T-cell (primary cell): ENCODE results near the gene ADGRB2. TPM values are rescaled to one million over a fixed set of nuclear protein-coding genes. Genes with fewer than 3 reads are reported as not detected.

Source experiments
- ATAC-seq, 4 experiments: fragments of 200-7000 bp in 3 of 4; fragments of 150-1000 bp in 1 of 4; cut with Tn5 transposase; replicated peaks in 1 of 4; 1 replicate in 3 of 4; 2 replicates in 1 of 4; pipeline ENCODE4 v1.10.0; 2021; ENCODE audit warnings: moderate library complexity in 3 of 4, mild to moderate bottlenecking in 2 of 4, moderate number of reproducible peaks in 1 of 4
- CTCF ChIA-PET, 2 donors: fragments of 300-600 bp; sonication (Branson Sonifier 250); formaldehyde crosslinking; loops; one replicate each; lab custom pipeline; 2022; ENCODE audit warnings: antibody characterized with exemption in 2 of 2; lab: Charles Lee
- POLR2A ChIA-PET, 2 donors: fragments of 300-600 bp; sonication (Branson Sonifier 250); formaldehyde crosslinking; loops; one replicate each; lab custom pipeline; 2022; ENCODE audit warnings: antibody characterized with exemption in 2 of 2; lab: Charles Lee
- DNase-seq, 35 experiments: peaks; one replicate each; pipeline versions ENCODE4 v3.0.0 to v3.0.0-alpha.2; 2013 to 2023
- H3K27ac ChIP-seq: one replicate; pipeline ENCODE4 v1.5.1; 2013; ENCODE audit warnings: low read length
- H3K27me3 ChIP-seq, 2 experiments: replicated peaks in 1 of 2; 1 replicate in 1 of 2; 2 replicates in 1 of 2; pipeline versions ENCODE4 v1.6.1 to v1.7.0; 2013; ENCODE audit warnings: low read length in 1 of 2, mixed read lengths in 1 of 2; ENCODE audit not compliant: control insufficient read depth in 2 of 2, insufficient read depth in 2 of 2; ENCODE audit errors: extremely low read depth in 1 of 2
- H3K36me3 ChIP-seq, 2 donors: 1 replicate in 1 of 2; 2 replicates in 1 of 2; pipeline versions ENCODE4 v1.6.1 to v1.7.0; 2013; ENCODE audit warnings: low read length in 1 of 2; ENCODE audit not compliant: control insufficient read depth in 2 of 2, insufficient read depth in 1 of 2; ENCODE audit errors: extremely low read depth in 1 of 2
- H3K4me1 ChIP-seq, 2 experiments: 1 replicate in 1 of 2; 2 replicates in 1 of 2; pipeline versions ENCODE4 v1.6.1 to v1.7.0; 2013; ENCODE audit warnings: low read length in 2 of 2, mixed read lengths in 1 of 2; ENCODE audit not compliant: insufficient read depth in 2 of 2, control insufficient read depth in 1 of 2; ENCODE audit errors: extremely low read depth in 1 of 2
- H3K4me3 ChIP-seq, 2 donors: 1 replicate in 1 of 2; 2 replicates in 1 of 2; pipeline versions ENCODE4 v1.5.1 to v1.7.0; 2013; ENCODE audit warnings: mild to moderate bottlenecking in 2 of 2, low read length in 1 of 2, moderate library complexity in 1 of 2; ENCODE audit not compliant: control insufficient read depth in 1 of 2; ENCODE audit errors: extremely low read depth in 1 of 2
- H3K9me3 ChIP-seq: 2 replicates; pipeline ENCODE4 v1.7.0; 2013
- H3K27ac Mint-ChIP-seq, 2 donors: one replicate each; pipeline ENCODE4 v1.8.0; 2020 to 2021; ENCODE audit warnings: mild to moderate bottlenecking in 2 of 2, mixed read lengths in 2 of 2
- H3K27me3 Mint-ChIP-seq, 2 donors: one replicate each; pipeline ENCODE4 v1.8.0; 2021 to 2022; ENCODE audit warnings: mixed read lengths in 2 of 2
- H3K36me3 Mint-ChIP-seq: one replicate; pipeline ENCODE4 v1.8.0; 2021; ENCODE audit warnings: mixed read lengths
- H3K4me1 Mint-ChIP-seq, 3 donors: one replicate each; pipeline ENCODE4 v1.8.0; 2020 to 2022; ENCODE audit warnings: mixed read lengths in 3 of 3, mild to moderate bottlenecking in 1 of 3
- H3K4me3 Mint-ChIP-seq, 3 donors: one replicate each; pipeline ENCODE4 v1.8.0; 2020 to 2022; ENCODE audit warnings: mild to moderate bottlenecking in 3 of 3, mixed read lengths in 3 of 3, moderate library complexity in 3 of 3
- H3K9me3 Mint-ChIP-seq, 3 donors: one replicate each; pipeline ENCODE4 v1.8.0; 2020 to 2022; ENCODE audit warnings: mixed read lengths in 3 of 3
- WGBS: methylation state at CpG from one replicate; pipeline ENCODE4 v1.1.5; 2013; ENCODE audit warnings: missing lambda C conversion rate; ENCODE audit not compliant: insufficient coverage; 5-methylcytosine and 5-hydroxymethylcytosine counted together
- total RNA-seq, 35 experiments: library from RNA in 6 of 35; stranded (reverse) in 6 of 35; fragments of 120-200 nt in 1 of 35; gene quantifications; one replicate each; pipeline versions ENCODE4 v1.2.1 to v1.2.4 and lab custom pipeline; 2013 to 2026

Gene ADGRB2
- total RNA-seq, 5 donors from 2014 or later (not counting 1 experiment from before 2014, with no cell fraction given): 0.65 to 3.4 (median 0.98) TPM

GRCh38 chr1:31763671-31764311 is 349 bp downstream of the ADGRB2 start:
- Mint-ChIP-seq H3K9me3 (no peaks in the 10 kb centered on the region), H3K4me1 (peaks cover 6 to 41% (median 25%) of the 10 kb centered on the region in 3 donors), H3K4me3 (peak overlapping the region; percentile 64 to 86 (median 76)), H3K27me3 (peaks cover 0 to 5% of the 10 kb centered on the region in 2 donors), H3K36me3 (no peaks in the 10 kb centered on the region), H3K27ac (no peak overlapping the region)
- Histone ChIP-seq H3K4me1 (peaks cover 10 to 46% of the 10 kb centered on the region in 2 experiments), H3K27ac (no peak overlapping the region), H3K9me3 (no peaks in the 10 kb centered on the region), H3K27me3 (peaks cover 0 to 41% of the 10 kb centered on the region in 2 experiments), H3K4me3 (peak overlapping the region in 1 of 2 donors; percentile 37), H3K36me3 (no peaks in the 10 kb centered on the region)
- DNase-seq (peak in 3 of 35 experiments; percentile 16 to 55 (median 27)), ATAC-seq (peak; percentile 17 to 25 (median 20))
- ChIA-PET POLR2A (no interaction called here), CTCF (interaction anchor here in 1 of 2 donors (0.6 to 4.0 kb wide), 2 partner anchors 25 to 309 kb away, joined by 8 to 24 read pairs; partner anchors contain the start of gene TMEM39B)
- WGBS: under 1% methylated on average over 83 of the region's 93 CpGs

- DNase-seq (peak in 34 of 35 experiments; percentile 10 to 84 (median 56)), ATAC-seq (peak; percentile 35 to 59 (median 41))
- ChIA-PET POLR2A (interaction anchor here in 1 of 2 donors (0.6 kb wide), 2 partner anchors 177 to 333 kb away, joined by 4 to 6 read pairs; no protein-coding TSS in a partner anchor), CTCF (interaction anchor here (0.5 to 4.0 kb wide), 7 partner anchors 25 to 955 kb away, joined by 3 to 24 read pairs (median 4); no protein-coding TSS in a partner anchor)
- Histone ChIP-seq H3K27ac (no peak overlapping the region), H3K4me3 (peak overlapping the region; percentile 37 to 52), H3K9me3 (no peaks in the 10 kb centered on the region), H3K27me3 (peaks cover 0 to 41% of the 10 kb centered on the region in 2 experiments), H3K36me3 (no peaks in the 10 kb centered on the region), H3K4me1 (peaks cover 10 to 46% of the 10 kb centered on the region in 2 experiments)
- Mint-ChIP-seq H3K27me3 (peaks cover 0 to 5% of the 10 kb centered on the region in 2 donors), H3K4me1 (peaks cover 6 to 37% (median 24%) of the 10 kb centered on the region in 3 donors), H3K36me3 (no peaks in the 10 kb centered on the region), H3K4me3 (peak overlapping the region; percentile 64 to 86 (median 76)), H3K27ac (no peak overlapping the region), H3K9me3 (no peaks in the 10 kb centered on the region)
- 1% methylated on average over 53 of the region's 60 CpGs for WGBS
Observed at GRCh38 chr1:31762726-31763670, 1.1 kb downstream of the ADGRB2 start.

- ChIA-PET POLR2A (interaction anchor here in 1 of 2 donors (0.6 kb wide), 1 partner anchor 178 kb away, joined by 4 read pairs; no protein-coding TSS in a partner anchor), CTCF (interaction anchor here (0.5 to 4.0 kb wide), 5 partner anchors 26 to 201 kb away, joined by 3 to 24 read pairs (median 4); no protein-coding TSS in a partner anchor)
- Histone ChIP-seq H3K27me3 (peaks cover 0 to 41% of the 10 kb centered on the region in 2 experiments), H3K27ac (no peak overlapping the region), H3K4me1 (peaks cover 10 to 46% of the 10 kb centered on the region in 2 experiments), H3K4me3 (no peak overlapping the region), H3K9me3 (no peaks in the 10 kb centered on the region), H3K36me3 (no peaks in the 10 kb centered on the region)
- ATAC-seq (no peak), DNase-seq (no peak)
- Mint-ChIP-seq H3K9me3 (no peaks in the 10 kb centered on the region), H3K4me3 (peak overlapping the region in 2 of 3 donors; percentile 28 to 86), H3K27ac (no peak overlapping the region), H3K27me3 (peaks cover 0 to 5% of the 10 kb centered on the region in 2 donors), H3K4me1 (peaks cover 6 to 37% (median 24%) of the 10 kb centered on the region in 3 donors), H3K36me3 (no peaks in the 10 kb centered on the region)
- 44% methylated on average over 6 of the region's 7 CpGs for WGBS
Observed at GRCh38 chr1:31762323-31762722, 1.8 kb downstream of the ADGRB2 start.

GRCh38 chr1:31761883-31762282 is 2.3 kb downstream of the ADGRB2 start:
- H3K27ac Mint-ChIP-seq: no peak overlapping the region
- WGBS: no CpG with 5 or more reads among the region's 6 CpGs

GRCh38 chr1:31760471-31761470 is 3.4 kb downstream of the ADGRB2 start:
- H3K27me3 Mint-ChIP-seq: peaks cover 0 to 5% of the 10 kb centered on the region in 2 donors
- peak overlapping the region; percentile 64 to 76 for H3K4me3 ChIP-seq

More at GRCh38 chr1:31761883-31762282, 2.3 kb downstream of the ADGRB2 start:
- Histone ChIP-seq H3K27ac (no peak overlapping the region), H3K4me3 (no peak overlapping the region), H3K9me3 (no peaks in the 10 kb centered on the region), H3K27me3 (peaks cover 0 to 41% of the 10 kb centered on the region in 2 experiments), H3K36me3 (no peaks in the 10 kb centered on the region), H3K4me1 (peaks cover 10 to 46% of the 10 kb centered on the region in 2 experiments)
- ChIA-PET POLR2A (interaction anchor here in 1 of 2 donors (0.7 kb wide), 1 partner anchor 17 kb away, joined by 3 read pairs; no protein-coding TSS in a partner anchor), CTCF (interaction anchor here (0.5 to 4.0 kb wide), 9 partner anchors 11 to 556 kb away, joined by 3 to 24 read pairs (median 3); partner anchors contain the start of gene PEF1 (in 1 of the 2))
- DNase-seq (no peak), ATAC-seq (no peak)
- no peaks in the 10 kb centered on the region for H3K36me3 Mint-ChIP-seq
- no peaks in the 10 kb centered on the region for H3K9me3 Mint-ChIP-seq
- peaks cover 0 to 5% of the 10 kb centered on the region in 2 donors for H3K27me3 Mint-ChIP-seq
- peaks cover 6 to 37% (median 24%) of the 10 kb centered on the region in 3 donors for H3K4me1 Mint-ChIP-seq
- H3K4me3 Mint-ChIP-seq: peak overlapping the region in 2 of 3 donors; percentile 41 to 86

More at GRCh38 chr1:31760471-31761470, 3.4 kb downstream of the ADGRB2 start:
- Histone ChIP-seq H3K27ac (no peak overlapping the region), H3K36me3 (no peaks in the 10 kb centered on the region), H3K9me3 (no peaks in the 10 kb centered on the region), H3K4me1 (peaks cover 10 to 46% of the 10 kb centered on the region in 2 experiments), H3K27me3 (peaks cover 0 to 41% of the 10 kb centered on the region in 2 experiments)
- no peak overlapping the region for H3K27ac Mint-ChIP-seq
- ATAC-seq (peak; percentile 66 to 80 (median 72)), DNase-seq (peak in 34 of 35 experiments; percentile 28 to 76 (median 60))
- CTCF ChIA-PET: interaction anchor here in 1 of 2 donors (0.6 to 4.0 kb wide), 5 partner anchors 10 to 197 kb away, joined by 3 to 24 read pairs (median 3); partner anchors contain the start of gene PEF1
- POLR2A ChIA-PET: interaction anchor here in 1 of 2 donors (0.5 kb wide), 1 partner anchor 174 kb away, joined by 3 read pairs; no protein-coding TSS in a partner anchor
- H3K9me3 Mint-ChIP-seq: no peaks in the 10 kb centered on the region
- peaks cover 6 to 37% (median 24%) of the 10 kb centered on the region in 3 donors for H3K4me1 Mint-ChIP-seq
- no peaks in the 10 kb centered on the region for H3K36me3 Mint-ChIP-seq
- WGBS: 4% methylated on average over 51 of the region's 63 CpGs
- H3K4me3 Mint-ChIP-seq: peak overlapping the region; percentile 65 to 86 (median 68)
